GM21515 (cell line): Measurements from ENCODE around the gene ITSN1.

Experiments
- ATAC-seq: cut with Tn5 transposase; IDR thresholded peaks from one replicate; pipeline ENCODE4 v1.9.1; 2021; ENCODE audit not compliant: unreplicated experiment

ITSN1 gene

DNA sequence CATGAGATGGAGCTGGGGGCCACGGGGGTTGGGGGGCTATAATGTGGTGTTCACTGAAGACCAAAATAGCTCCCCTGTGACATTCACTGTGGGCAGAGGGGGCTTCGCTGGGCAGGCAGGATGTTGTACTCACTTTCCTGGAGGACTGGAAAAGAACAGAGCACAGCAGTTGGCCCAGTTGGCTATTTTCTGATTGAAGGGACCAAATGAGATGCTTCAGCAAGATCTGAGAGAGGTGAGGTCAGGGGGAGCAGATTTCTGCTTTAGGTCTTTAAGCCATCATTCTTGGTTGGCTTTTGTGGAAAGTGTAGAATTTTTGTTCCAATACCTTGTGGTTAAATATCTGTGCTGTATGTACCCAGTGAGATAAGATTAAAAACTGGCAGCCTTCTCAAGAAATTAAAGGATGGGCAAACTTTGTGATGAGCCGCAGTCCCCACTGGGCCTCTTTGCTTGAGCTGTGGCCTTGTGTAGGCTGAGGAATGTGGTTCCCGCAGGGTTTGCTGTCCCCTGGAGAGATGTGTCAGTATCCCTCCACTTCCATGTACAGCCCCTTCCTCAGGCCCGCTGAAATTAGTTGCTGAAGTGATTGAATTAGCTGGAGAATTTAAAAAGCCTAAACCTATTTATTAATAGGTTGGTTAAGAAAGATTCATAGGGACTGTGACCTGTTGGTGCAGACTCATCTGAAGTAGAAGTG is 192.7 kb downstream of the ITSN1 start:
- no peak for ATAC-seq

DNA sequence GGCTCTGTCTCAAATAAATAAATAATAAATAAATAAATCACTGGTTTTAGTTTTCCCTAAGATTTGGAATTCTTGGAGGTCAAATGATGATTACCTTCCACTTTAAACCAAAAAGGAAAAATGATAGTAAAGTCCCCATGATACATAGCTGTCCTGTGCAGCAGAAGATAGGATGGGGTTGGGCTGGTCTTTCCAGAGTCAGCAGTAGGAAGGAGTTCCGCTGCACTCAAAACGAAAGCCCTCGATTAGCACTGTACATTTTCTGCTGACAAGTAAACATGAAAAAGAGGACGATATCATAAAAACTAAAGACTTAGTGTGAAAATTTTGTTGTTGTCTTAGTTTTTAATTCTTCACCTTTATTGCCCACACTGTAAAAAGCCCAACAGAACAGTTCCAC is 193.6 kb downstream of the ITSN1 start:
- no peak for ATAC-seq

GRCh38 chr21:33836408-33836807 is 194.1 kb downstream of the ITSN1 start:
- ATAC-seq: no peak

DNA sequence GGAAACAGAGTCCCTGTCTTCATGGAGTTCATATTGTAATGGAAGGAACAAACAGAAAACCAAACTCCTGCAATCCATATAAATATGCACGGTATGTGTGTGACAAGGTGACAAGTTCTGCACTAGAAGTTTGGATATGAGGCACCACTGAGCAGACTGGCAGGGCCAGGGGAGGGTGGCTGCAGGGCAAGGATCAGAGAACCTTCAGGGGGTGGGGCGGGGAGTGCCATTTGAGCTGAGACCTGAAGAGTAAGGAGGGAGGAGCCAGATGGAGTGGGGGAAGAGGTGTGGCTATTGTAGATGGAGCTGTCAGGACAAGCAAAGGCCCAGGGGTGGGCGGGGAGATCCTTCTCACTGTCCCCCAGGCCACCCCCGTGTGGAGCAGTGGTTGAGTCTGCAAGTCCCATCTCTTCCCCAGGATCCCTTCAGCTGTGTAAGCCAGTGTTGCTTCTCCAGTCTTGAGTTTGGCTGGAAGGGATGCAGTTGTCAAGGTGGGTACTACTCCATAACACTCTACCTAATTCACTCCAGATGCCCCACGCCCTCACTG is 196.9 kb downstream of the ITSN1 start:
- no peak for ATAC-seq

GRCh38 chr21:33839806-33840205 is 197.5 kb downstream of the ITSN1 start:
- no peak for ATAC-seq

GRCh38 chr21:33840771-33841170 is 198.5 kb downstream of the ITSN1 start:
- ATAC-seq: no peak

GRCh38 chr21:33841561-33841960 is 199.3 kb downstream of the ITSN1 start:
- no peak for ATAC-seq

- ATAC-seq: no peak
Measured at GRCh38 chr21:33843216-33843615, 200.9 kb downstream of the ITSN1 start.

GRCh38 chr21:33844104-33844889 is 202.0 kb downstream of the ITSN1 start:
- no peak for ATAC-seq

GRCh38 chr21:33844890-33845205 is 202.5 kb downstream of the ITSN1 start:
- ATAC-seq: no peak

DNA sequence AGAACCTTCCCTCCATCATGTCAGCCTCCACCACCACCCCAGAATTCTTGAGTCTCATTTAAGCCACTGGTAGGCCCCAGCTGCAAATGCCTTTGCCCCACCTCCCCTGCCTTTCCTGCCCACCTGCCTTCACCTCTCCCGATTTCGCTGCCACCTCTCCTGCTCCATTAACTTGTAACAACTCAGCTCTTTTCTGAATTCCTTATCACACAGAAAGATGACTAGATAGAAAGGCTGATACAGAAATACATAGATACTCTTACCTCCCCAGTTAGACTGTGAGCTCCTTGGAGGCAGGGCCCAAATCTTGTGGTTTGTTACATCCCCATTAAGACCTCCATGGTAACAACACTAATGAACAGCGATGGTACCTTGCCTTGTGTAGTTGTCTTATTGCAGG is 203.8 kb downstream of the ITSN1 start:
- ATAC-seq: no peak

DNA sequence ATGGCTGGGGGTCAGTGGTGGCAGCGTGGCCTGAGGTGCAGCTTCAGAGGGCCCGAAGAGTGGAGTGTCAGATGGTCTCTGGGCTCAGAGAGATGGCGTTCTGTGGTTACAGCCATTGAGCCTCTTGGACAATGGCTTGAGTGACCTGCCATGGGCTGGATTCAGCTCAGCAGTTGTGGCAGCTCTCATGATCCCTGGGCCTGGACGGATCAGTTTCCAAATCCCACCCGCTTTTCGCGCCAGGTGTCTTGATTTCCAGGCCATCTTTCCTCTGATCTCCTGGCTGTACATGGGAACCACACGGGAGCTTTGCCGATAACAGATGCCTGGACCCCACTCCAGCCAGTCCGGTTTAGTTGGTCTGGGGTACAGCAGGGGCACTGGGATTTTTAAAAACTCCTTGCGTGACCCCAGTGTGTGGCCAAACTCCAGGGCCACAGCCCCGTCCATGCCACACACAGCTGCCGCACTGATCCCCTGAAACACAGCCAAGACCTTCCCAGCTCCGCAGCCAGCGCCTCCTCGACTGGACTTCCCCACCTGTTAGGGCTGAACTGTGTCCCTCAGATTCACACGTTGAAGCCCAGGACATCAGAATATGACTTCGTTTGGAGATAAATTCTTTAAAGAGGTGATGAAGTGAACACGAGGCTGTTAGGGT is 205.4 kb downstream of the ITSN1 start:
- ATAC-seq: no peak

- no peak for ATAC-seq
Measured at GRCh38 chr21:33848249-33848953, 206.1 kb downstream of the ITSN1 start.

- no peak for ATAC-seq
Measured at GRCh38 chr21:33849834-33850233, 207.5 kb downstream of the ITSN1 start.

GRCh38 chr21:33850401-33850800 is 208.1 kb downstream of the ITSN1 start:
- ATAC-seq: no peak

GRCh38 chr21:33850985-33851384 is 208.7 kb downstream of the ITSN1 start:
- ATAC-seq: no peak

DNA sequence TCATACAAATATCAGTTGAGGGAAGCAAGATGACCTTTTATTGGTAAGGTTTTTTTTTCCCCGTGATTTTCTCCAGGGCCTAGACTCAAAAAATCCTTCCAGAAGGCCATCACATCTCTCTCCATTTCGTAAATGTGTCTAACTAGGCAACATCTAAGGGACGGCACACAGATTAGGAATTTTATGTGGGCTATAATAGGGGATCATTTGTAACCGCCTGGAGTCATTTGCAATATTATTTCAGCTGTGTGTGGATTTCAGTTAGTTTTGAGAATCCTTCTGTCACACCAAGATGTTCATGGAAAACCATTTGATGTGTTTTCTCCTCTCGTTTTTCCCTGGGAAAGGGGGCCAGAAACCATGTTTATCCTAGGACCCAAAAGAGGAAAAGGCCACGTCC is 210.2 kb downstream of the ITSN1 start:
- no peak for ATAC-seq

DNA sequence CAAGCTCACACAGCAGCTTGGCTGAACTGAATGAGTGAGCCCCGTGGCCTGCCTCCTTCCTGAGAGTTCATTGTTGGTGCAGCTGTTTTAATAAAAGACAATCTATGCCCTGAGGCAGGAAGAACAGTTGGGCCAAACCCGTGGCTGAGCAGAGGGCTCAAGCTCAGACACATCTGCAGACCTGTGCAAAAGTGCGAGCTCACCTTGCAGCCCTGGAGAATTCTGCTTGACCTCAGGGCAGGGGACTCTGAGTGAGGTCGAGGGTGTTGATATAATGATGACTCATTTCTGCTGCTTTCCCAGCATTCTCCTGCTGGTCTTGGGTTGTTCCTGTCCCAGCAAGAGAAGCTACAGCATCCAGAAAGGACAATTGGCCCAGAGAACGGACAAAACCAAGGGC is 212.3 kb downstream of the ITSN1 start:
- no peak for ATAC-seq

- no peak for ATAC-seq
Measured at GRCh38 chr21:33855190-33855589, 212.9 kb downstream of the ITSN1 start.

GRCh38 chr21:33856893-33857527 is 214.7 kb downstream of the ITSN1 start:
- ATAC-seq: no peak
